Tibial nerve (tissue), 4 donors: ENCODE measurements around the gene LCMT1. TPM values are rescaled to one million over a fixed set of nuclear protein-coding genes. Genes with fewer than 3 reads are reported as not detected.

Experiments
- DNase-seq, 2 donors: peaks; one replicate each; pipeline ENCODE4 v3.0.0-alpha.2; 2019; ENCODE audit warnings: low spot score in 2 of 2
- H3K27ac ChIP-seq, 4 donors: fragments of 200-600 bp; sonication (generic) in 3 of 4; one replicate each; pipeline ENCODE4 v1.5.1; 2017 to 2019; ENCODE audit warnings: mild to moderate bottlenecking in 1 of 4
- H3K27me3 ChIP-seq, 2 donors: fragments of 200-600 bp; sonication (generic) in 1 of 2; one replicate each; pipeline versions ENCODE4 v1.5.1 to v1.6.0; 2017 to 2019
- H3K36me3 ChIP-seq, 3 donors: fragments of 200-600 bp; sonication (generic); one replicate each; pipeline ENCODE4 v1.5.1; 2018 to 2019
- H3K4me1 ChIP-seq, 4 donors: fragments of 200-600 bp; sonication (generic) in 3 of 4; one replicate each; pipeline ENCODE4 v1.5.1; 2017 to 2019
- H3K4me3 ChIP-seq, 4 donors: fragments of 200-600 bp; sonication (generic) in 3 of 4; one replicate each; pipeline ENCODE4 v1.5.1; 2017 to 2019; ENCODE audit warnings: mild to moderate bottlenecking in 1 of 4, moderate library complexity in 1 of 4
- H3K9me3 ChIP-seq, 4 donors: fragments of 200-600 bp; sonication (generic) in 3 of 4; one replicate each; pipeline ENCODE4 v1.5.1; 2017 to 2019
- CTCF ChIP-seq, 5 experiments: fragments of 200-600 bp in 3 of 5; fragments of 450-650 bp in 2 of 5; sonication (generic) in 3 of 5; IDR thresholded peaks; one replicate each; pipeline ENCODE4 v1.5.1; 2016 to 2019; ENCODE audit warnings: antibody characterized with exemption in 5 of 5, mild to moderate bottlenecking in 3 of 5, moderate library complexity in 2 of 5
- EP300 ChIP-seq, 2 donors: sonication (generic); formaldehyde crosslinking; IDR thresholded peaks; one replicate each; pipeline ENCODE4 v1.6.1; 2017; ENCODE audit warnings: antibody characterized with exemption in 2 of 2, mild to moderate bottlenecking in 1 of 2
- POLR2A ChIP-seq, 2 donors: fragments of 450-650 bp; IDR thresholded peaks; one replicate each; pipeline ENCODE4 v1.6.1; 2017; ENCODE audit warnings: antibody characterized with exemption in 2 of 2, mild to moderate bottlenecking in 2 of 2, moderate library complexity in 2 of 2
- WGBS, 2 donors: methylation state at CpG; one replicate each; pipeline ENCODE4 v1.1.5; 2018; 5-methylcytosine and 5-hydroxymethylcytosine counted together
- total RNA-seq, 4 donors: library from RNA; depleted of rRNA; stranded (reverse); fragments of >200 nt; gene quantifications; one replicate each; pipeline ENCODE4 v1.1.0, GENCODE V29; 2016

The LCMT1 gene
- total RNA-seq, 4 donors from 2014 or later = 21.6 to 56.4 (median 33.8) TPM

DNA sequence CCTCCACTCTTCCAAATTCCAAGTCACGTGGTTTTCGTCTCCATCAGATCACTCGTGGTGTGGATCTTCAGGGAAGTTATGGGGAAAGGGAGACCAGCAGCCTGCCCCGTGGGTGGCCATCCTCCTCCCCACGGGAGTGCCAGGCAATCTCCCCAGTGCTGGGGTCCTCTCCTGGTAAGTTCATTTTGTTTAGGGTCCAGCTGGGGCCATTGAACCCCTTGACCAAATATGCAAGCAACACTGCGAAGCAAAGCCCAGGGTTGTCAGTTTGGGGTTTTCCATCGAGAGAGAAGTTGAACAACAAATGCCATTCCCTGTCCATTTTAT, 4.1 kb upstream of the LCMT1 start:
- 44 to 47% methylated on average over 7 of the region's 7 CpGs for WGBS, 2 donors
- TF ChIP-seq POLR2A (IDR thresholded peaks at IDR 0.05) = no peak
- peak overlapping the region; percentile 58 to 95 (median 70) for H3K4me3 ChIP-seq
- no peaks in the 10 kb centered on the region for H3K27me3 ChIP-seq
- H3K27ac ChIP-seq = peak overlapping the region; percentile 72 to 92 (median 87)
- DNase-seq = no peak
- peaks cover 3 to 43% (median 24%) of the 10 kb centered on the region in 4 donors for H3K4me1 ChIP-seq
- H3K9me3 ChIP-seq = no peaks in the 10 kb centered on the region
- H3K36me3 ChIP-seq = no peaks in the 10 kb centered on the region

DNA sequence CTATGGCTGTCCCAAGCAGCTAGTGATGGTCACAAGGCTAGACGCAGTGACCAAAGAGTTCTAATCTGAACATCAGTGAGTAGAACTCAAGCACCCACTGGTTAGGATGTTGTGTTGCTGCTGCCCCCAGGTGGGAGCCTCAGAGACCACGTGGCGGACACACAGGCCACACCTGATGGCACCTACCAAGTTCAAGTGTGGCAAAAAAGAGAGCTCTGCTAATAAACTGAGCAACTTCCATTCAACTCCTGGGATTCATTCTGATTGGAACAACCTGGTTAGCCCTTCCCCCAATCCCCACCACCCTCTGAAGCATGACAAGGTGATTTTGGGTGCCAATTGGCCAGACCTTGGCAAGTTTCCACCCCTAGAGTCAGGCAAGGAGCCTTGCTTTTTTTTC, 3.5 kb upstream of the LCMT1 start:
- DNase-seq = no peak
- H3K4me3 ChIP-seq = no peak overlapping the region
- H3K9me3 ChIP-seq = no peaks in the 10 kb centered on the region
- no peak overlapping the region for H3K27ac ChIP-seq
- WGBS, 2 donors = 69 to 71% methylated on average over 3 of the region's 3 CpGs
- H3K27me3 ChIP-seq = no peaks in the 10 kb centered on the region
- no peaks in the 10 kb centered on the region for H3K36me3 ChIP-seq
- TF ChIP-seq EP300 (IDR thresholded peaks at IDR 0.05) (no peak), POLR2A (IDR thresholded peaks at IDR 0.05) (no peak), CTCF (IDR thresholded peaks at IDR 0.05) (no peak)
- H3K4me1 ChIP-seq = peaks cover 3 to 49% (median 28%) of the 10 kb centered on the region in 4 donors

GRCh38 chr16:25109643-25110042, 1.9 kb upstream of the LCMT1 start:
- DNase-seq = peak in 1 of 2 donors; percentile 36
- Histone ChIP-seq H3K4me1 (peaks cover 3 to 65% (median 28%) of the 10 kb centered on the region in 4 donors), H3K4me3 (no peak overlapping the region), H3K36me3 (peaks cover 0 to 3% (median 0%) of the 10 kb centered on the region in 3 donors), H3K27ac (no peak overlapping the region), H3K27me3 (no peaks in the 10 kb centered on the region), H3K9me3 (no peaks in the 10 kb centered on the region)
- whole genome bisulfite sequencing, 2 donors = 30 to 51% methylated on average over 4 of the region's 4 CpGs
- TF ChIP-seq CTCF (IDR thresholded peaks at IDR 0.05) (no peak), POLR2A (IDR thresholded peaks at IDR 0.05) (no peak), EP300 (IDR thresholded peaks at IDR 0.05) (no peak)

DNA sequence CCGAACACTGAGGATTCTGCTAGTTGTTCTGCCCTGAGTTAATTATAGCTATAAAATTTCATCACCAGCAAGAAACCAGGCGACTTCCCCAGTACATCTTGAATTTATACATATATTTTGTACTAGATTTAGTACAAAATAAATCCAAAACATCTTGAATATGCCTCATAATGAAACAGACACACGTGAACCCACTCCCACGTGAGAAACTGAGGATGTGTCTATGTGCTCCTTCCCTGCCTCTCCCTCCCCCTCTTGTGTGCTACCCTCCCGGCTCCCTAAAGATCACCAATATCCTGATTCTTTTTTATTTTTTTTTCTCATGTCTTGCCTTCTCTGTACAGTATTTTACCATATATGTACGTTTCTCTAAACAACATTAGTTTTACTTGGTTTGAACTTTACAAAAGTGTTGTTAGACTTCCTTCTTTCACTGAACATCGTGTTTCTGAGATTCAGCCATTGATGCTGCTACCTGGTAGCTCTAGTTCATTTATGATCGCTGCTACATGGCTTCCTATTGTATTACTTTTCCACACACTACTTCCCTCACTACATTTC, 1.1 kb upstream of the LCMT1 start:
- DNase-seq = no peak
- 35 to 37% methylated on average over 8 of the region's 8 CpGs for WGBS, 2 donors
- peak overlapping the region; percentile 42 to 86 (median 76) for H3K4me3 ChIP-seq
- H3K36me3 ChIP-seq = peaks cover 0 to 10% (median 0%) of the 10 kb centered on the region in 3 donors
- H3K4me1 ChIP-seq = peaks cover 3 to 65% (median 28%) of the 10 kb centered on the region in 4 donors
- TF ChIP-seq EP300 (IDR thresholded peaks at IDR 0.05) (no peak), CTCF (IDR thresholded peaks at IDR 0.05) (no peak), POLR2A (IDR thresholded peaks at IDR 0.05) (no peak)
- H3K27me3 ChIP-seq = no peaks in the 10 kb centered on the region
- no peaks in the 10 kb centered on the region for H3K9me3 ChIP-seq
- peak overlapping the region in 2 of 4 donors; percentile 70 to 76 for H3K27ac ChIP-seq

- WGBS, 2 donors = 92 to 96% methylated on average over 1 of the region's 1 CpG
- Histone ChIP-seq H3K27ac (no peak overlapping the region), H3K4me1 (peaks cover 3 to 50% (median 20%) of the 10 kb centered on the region in 4 donors), H3K4me3 (no peak overlapping the region), H3K27me3 (no peaks in the 10 kb centered on the region), H3K36me3 (peaks cover 0 to 37% (median 0%) of the 10 kb centered on the region in 3 donors), H3K9me3 (no peaks in the 10 kb centered on the region)
- TF ChIP-seq POLR2A (IDR thresholded peaks at IDR 0.05) (no peak), CTCF (IDR thresholded peaks at IDR 0.05) (no peak), EP300 (IDR thresholded peaks at IDR 0.05) (no peak)
- DNase-seq = no peak
These were observed 2.6 kb downstream of the LCMT1 start for GRCh38 chr16:25114121-25114520.
